Bronchial epithelial cell (primary cell): ENCODE results near the gene EIF1AD. TPM values are rescaled to one million over a fixed set of nuclear protein-coding genes. Genes with fewer than 3 reads are reported as not detected.

Experiments
- DNase-seq: peaks from one replicate; pipeline ENCODE4 v3.0.0-alpha.2; 2010; ENCODE audit warnings: low read depth
- FAIRE-seq: peaks from 2 replicates; lab custom pipeline; 2011; peaks lifted over from hg19 to GRCh38; lab: Jason Lieb, UNC
- H3K27me3 ChIP-seq: 2 replicates; pipeline ENCODE4 v1.5.1; 2011; ENCODE audit warnings: low read length; ENCODE audit not compliant: control insufficient read depth, insufficient read depth
- H3K36me3 ChIP-seq: 2 replicates; pipeline ENCODE4 v1.5.1; 2011; ENCODE audit warnings: low read length; ENCODE audit not compliant: control insufficient read depth, insufficient read depth
- H3K4me3 ChIP-seq: 2 replicates; pipeline ENCODE4 v1.5.1; 2011; ENCODE audit warnings: mild to moderate bottlenecking, low read depth, low read length, control low read depth
- total RNA-seq: library from RNA; depleted of rRNA; stranded (reverse); fragments of >200 nt; gene quantifications from 2 replicates; pipeline ENCODE4 v1.2.1, GENCODE V29; 2014
- TF ChIP-seq, protein P1 (sequence below): IDR thresholded peaks from 2 replicates; pipeline ENCODE4 v1.5.1; 2011; ENCODE audit warnings: mild to moderate bottlenecking, moderate library complexity, low read length, control low read depth, inconsistent platforms; ENCODE audit not compliant: insufficient read depth, severe bottlenecking

Gene EIF1AD
- total RNA-seq, 1 donor from 2014 or later = 44.5 TPM

DNA sequence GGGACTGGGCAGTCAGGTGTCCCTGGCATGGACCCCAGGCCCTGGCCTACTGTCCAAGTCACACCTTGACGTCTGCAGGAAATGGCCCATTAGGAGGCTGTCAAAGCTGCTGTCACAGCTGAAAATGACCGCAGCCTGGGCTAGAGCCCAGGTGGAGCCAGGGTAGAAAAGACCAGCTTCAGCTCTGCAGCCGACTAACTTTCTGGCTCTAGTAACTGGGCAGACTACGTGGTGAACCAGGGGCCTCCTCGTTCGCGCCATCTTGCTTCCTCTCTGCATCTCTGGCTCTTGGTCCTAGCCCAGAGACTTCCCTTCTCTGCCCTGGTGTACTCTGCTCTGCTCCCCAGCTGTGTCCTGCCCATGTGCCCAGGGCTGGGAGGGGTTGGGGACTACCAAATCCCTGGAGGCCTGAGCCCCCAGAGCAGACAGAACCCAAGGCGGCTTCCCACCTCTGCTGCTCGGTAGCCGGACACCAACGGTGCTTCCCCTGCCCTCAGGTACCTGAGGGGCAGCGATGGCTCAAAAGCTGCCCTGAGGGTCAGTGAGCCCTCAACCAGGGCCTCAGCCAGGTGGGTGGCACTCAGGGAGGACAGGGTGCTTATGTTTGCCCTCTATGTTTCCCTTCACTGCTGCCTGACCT is 20.7 kb downstream of the EIF1AD start:
- TF ChIP-seq, protein P1, sequence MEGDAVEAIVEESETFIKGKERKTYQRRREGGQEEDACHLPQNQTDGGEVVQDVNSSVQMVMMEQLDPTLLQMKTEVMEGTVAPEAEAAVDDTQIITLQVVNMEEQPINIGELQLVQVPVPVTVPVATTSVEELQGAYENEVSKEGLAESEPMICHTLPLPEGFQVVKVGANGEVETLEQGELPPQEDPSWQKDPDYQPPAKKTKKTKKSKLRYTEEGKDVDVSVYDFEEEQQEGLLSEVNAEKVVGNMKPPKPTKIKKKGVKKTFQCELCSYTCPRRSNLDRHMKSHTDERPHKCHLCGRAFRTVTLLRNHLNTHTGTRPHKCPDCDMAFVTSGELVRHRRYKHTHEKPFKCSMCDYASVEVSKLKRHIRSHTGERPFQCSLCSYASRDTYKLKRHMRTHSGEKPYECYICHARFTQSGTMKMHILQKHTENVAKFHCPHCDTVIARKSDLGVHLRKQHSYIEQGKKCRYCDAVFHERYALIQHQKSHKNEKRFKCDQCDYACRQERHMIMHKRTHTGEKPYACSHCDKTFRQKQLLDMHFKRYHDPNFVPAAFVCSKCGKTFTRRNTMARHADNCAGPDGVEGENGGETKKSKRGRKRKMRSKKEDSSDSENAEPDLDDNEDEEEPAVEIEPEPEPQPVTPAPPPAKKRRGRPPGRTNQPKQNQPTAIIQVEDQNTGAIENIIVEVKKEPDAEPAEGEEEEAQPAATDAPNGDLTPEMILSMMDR = no peak
- DNase-seq (no peak), FAIRE-seq (no peak)
- Histone ChIP-seq H3K27me3 (no peaks in the 10 kb centered on the region), H3K36me3 (peaks cover 17% of the 10 kb centered on the region), H3K4me3 (no peak overlapping the region)

DNA sequence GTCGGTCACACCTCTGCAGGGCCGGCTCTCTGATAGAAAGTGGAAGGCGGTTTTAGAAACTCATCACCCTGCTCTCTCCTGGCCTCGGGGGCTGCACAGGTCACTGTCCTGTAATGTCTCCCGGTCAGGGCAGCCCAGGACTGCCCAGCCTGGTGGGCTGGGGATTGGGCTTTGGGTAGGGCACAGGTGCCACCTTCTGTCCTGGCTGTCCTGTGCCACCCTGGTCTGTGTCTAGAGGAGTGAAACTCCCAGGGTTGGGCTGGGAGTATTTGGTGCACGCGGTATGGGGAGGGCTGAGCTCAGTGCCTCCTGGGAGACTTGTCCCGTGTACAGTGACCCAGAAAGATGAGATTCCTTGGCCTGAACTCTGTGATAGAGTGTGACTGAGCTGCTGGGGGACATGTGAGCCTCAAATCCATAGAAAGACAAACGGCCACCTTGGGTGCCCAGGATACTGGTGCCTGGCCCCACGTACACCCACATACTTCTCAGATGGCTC is 22.6 kb downstream of the EIF1AD start:
- TF ChIP-seq, protein P1 = no peak
- H3K36me3 ChIP-seq = peaks cover 17% of the 10 kb centered on the region
- no peak for FAIRE-seq

DNA sequence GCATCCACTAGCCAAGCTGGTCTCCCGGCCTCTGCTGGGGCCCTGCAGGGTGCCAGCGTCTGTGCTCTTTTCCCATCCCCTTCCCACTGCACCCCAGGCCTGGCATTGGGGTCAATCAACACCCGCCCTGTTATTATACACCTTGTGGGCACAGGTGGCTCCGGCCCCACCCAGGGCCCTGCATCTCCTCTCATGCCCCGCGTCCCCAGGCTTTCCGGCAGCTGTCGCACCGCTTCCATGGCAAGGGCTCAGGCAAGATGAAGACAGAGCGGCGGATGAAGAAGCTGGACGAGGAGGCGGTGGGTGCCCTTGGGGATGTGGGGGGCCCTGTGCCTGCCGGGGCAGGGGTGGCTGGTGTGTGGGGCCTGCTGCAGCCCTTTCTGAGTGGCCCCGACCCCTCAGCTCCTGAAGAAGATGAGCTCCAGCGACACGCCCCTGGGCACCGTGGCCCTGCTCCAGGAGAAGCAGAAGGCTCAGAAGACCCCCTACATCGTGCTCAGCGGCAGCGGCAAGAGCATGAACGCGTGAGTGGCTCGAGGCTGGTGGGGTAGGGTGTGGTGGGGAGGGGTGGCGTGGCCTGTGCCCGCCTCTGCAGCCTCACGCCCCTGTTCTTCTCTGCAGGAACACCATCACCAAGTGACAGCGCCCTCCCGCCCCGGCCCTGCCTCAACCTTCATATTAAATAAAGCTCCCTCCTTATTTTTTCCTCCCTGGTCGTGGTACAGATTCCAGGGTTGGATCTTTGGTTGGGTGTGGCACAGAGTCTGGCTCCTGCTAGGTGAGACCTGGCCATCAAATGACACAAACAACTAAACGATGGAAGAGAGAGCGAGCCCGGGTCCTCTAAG is 23.3 kb downstream of the EIF1AD start:
- Histone ChIP-seq H3K4me3 (no peak overlapping the region), H3K27me3 (no peaks in the 10 kb centered on the region), H3K36me3 (peaks cover 15% of the 10 kb centered on the region)
- FAIRE-seq = no peak
- TF ChIP-seq, protein P1 = no peak
- DNase-seq = no peak

More for the DNA sequence above, 22.6 kb downstream of the EIF1AD start:
- Histone ChIP-seq H3K27me3 (no peaks in the 10 kb centered on the region), H3K4me3 (no peak overlapping the region)
- no peak for DNase-seq

DNA sequence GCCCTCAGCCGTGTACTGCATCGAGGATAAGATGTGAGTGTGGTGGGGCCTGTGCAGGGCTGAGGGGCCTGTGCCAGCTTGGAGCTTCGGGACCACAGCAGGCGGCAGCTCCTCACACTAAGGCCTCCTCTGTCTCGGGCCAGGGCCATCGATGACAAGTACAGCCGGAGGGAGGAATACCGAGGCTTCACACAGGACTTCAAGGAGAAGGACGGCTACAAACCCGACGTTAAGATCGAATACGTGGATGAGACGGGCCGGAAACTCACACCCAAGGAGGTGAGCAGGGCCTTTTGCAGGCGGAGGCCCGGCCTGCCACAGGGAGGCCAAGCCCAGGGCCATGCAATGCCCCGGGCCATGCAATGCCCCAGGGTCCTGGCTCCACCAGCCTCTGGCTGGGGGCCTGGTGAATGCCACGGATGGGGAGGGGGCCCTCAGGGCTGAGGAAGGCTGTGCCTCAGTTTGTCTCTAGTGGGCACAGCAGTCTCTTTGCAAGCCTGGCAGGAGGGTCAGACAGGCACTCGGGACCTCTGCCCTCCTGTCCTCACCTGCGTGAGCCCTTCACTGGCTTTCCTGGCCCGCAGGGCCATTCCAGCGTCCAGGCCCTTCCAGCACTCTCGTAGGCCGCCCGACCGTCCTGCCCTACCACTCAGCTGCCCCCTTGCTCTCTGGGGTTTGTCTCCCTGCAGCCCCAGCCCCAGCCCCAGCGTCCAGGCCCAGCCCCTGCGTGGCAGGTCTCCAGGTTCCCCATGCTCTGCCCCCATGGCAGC is 24.2 kb downstream of the EIF1AD start:
- DNase-seq = no peak
- no peak for FAIRE-seq
- H3K4me3 ChIP-seq = no peak overlapping the region
- TF ChIP-seq, protein P1 = no peak
- no peaks in the 10 kb centered on the region for H3K27me3 ChIP-seq
- H3K36me3 ChIP-seq = peaks cover 15% of the 10 kb centered on the region

DNA sequence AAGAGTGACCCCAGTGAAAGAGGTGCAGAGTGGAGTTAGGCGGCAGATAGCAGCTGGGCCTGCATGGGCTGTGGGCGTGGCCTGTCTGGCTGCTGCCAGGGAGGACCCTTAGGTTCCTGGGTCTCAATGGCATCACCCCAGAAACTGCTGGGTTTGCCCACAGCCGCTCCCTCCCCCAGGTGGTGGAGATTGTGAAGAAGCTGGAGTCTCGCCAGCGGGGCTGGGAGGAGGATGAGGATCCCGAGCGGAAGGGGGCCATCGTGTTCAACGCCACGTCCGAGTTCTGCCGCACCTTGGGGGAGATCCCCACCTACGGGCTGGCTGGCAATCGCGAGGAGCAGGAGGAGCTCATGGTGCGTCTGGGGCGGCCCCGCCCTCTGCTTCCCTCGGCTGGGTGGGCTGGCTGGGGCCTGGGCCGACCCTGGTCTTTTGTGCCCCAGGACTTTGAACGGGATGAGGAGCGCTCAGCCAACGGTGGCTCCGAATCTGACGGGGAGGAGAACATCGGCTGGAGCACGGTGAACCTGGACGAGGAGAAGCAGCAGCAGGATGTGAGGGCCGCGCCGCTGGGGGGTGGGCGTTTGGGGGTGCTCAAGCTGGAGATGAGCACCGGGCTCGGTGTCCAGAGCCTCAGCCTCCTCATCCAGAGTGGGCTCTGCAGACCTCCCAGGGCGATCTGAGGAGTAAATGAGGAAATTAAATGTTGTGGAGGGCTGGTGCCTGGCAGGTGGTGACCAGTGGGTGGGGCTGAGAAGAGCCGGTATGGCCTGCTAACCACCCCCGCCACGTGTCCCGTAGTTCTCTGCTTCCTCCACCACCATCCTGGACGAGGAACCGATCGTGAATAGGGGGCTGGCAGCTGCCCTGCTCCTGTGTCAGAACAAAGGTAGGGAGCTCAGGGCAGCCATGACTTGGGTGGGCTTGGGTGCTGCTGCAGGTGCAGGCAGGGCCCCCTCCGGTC is 25.5 kb downstream of the EIF1AD start:
- TF ChIP-seq, protein P1 = no peak
- DNase-seq (no peak), FAIRE-seq (no peak)
- H3K4me3 ChIP-seq = no peak overlapping the region
- no peaks in the 10 kb centered on the region for H3K27me3 ChIP-seq
- H3K36me3 ChIP-seq = peaks cover 15% of the 10 kb centered on the region
